Measurements from ENCODE around the gene ADD1.

ADD1 gene

GRCh38 chr4:2886161-2886560, 42.5 kb downstream of the ADD1 start:
- Histone ChIP-seq H3K36me3 (ENCODE audit: insufficient read depth, insufficient read length, low read length) (peaks cover 48% of the 10 kb centered on the region), H3K9ac (ENCODE audit: insufficient read length, low read depth) (no peak overlapping the region), H3K9me3 (ENCODE audit: insufficient read depth, low read length) (no peaks in the 10 kb centered on the region), H3K4me3 (ENCODE audit: insufficient read length, low read depth) (no peak overlapping the region), H3K27me3 (ENCODE audit: insufficient read depth, insufficient read length) (no peaks in the 10 kb centered on the region), H3K4me1 (ENCODE audit: insufficient read depth, insufficient read length) (no peaks in the 10 kb centered on the region)
- no peak for DNase-seq (ENCODE audit: low read depth, low spot score)
- TF ChIP-seq ZNF274 (IDR thresholded peaks at IDR 0.05; ENCODE audit: low read depth, low read length) (no peak), SUZ12 (IDR thresholded peaks at IDR 0.05; ENCODE audit: extremely low read depth, insufficient read depth, insufficient read length) (no peak), YY1 (IDR thresholded peaks at IDR 0.05; ENCODE audit: insufficient read depth, insufficient read length) (no peak)

- no peak overlapping the region for H3K4me3 ChIP-seq (ENCODE audit: insufficient read length, low read depth)
- H3K9ac ChIP-seq (ENCODE audit: insufficient read length, low read depth): no peak overlapping the region
- DNase-seq (ENCODE audit: low read depth, low spot score): no peak
- H3K4me1 ChIP-seq (ENCODE audit: insufficient read depth, insufficient read length): no peaks in the 10 kb centered on the region
- H3K36me3 ChIP-seq (ENCODE audit: insufficient read depth, insufficient read length, low read length): peaks cover 47% of the 10 kb centered on the region
- no peak for TF ChIP-seq YY1 (IDR thresholded peaks at IDR 0.05; ENCODE audit: insufficient read depth, insufficient read length)
- H3K27me3 ChIP-seq (ENCODE audit: insufficient read depth, insufficient read length): no peaks in the 10 kb centered on the region
- no peaks in the 10 kb centered on the region for H3K9me3 ChIP-seq (ENCODE audit: insufficient read depth, low read length)
Observed at GRCh38 chr4:2886622-2887021, 43.0 kb downstream of the ADD1 start.

- no peak for DNase-seq (ENCODE audit: low read depth, low spot score)
- peaks cover 40% of the 10 kb centered on the region for H3K36me3 ChIP-seq (ENCODE audit: insufficient read depth, insufficient read length, low read length)
Observed at GRCh38 chr4:2887343-2887742, 43.7 kb downstream of the ADD1 start.

GRCh38 chr4:2888886-2889285, 45.2 kb downstream of the ADD1 start:
- H3K9me3 ChIP-seq (ENCODE audit: insufficient read depth, low read length): no peaks in the 10 kb centered on the region
- no peaks in the 10 kb centered on the region for H3K4me1 ChIP-seq (ENCODE audit: insufficient read depth, insufficient read length)
- no peaks in the 10 kb centered on the region for H3K27me3 ChIP-seq (ENCODE audit: insufficient read depth, insufficient read length)
- H3K36me3 ChIP-seq (ENCODE audit: insufficient read depth, insufficient read length, low read length): peaks cover 48% of the 10 kb centered on the region
- no peak for DNase-seq (ENCODE audit: low read depth, low spot score)
- TF ChIP-seq SUZ12 (IDR thresholded peaks at IDR 0.05; ENCODE audit: extremely low read depth, insufficient read depth, insufficient read length): no peak
- TF ChIP-seq YY1 (IDR thresholded peaks at IDR 0.05; ENCODE audit: insufficient read depth, insufficient read length): no peak
- no peak for TF ChIP-seq ZNF274 (IDR thresholded peaks at IDR 0.05; ENCODE audit: low read depth, low read length)
- H3K4me3 ChIP-seq (ENCODE audit: insufficient read length, low read depth): no peak overlapping the region
- H3K9ac ChIP-seq (ENCODE audit: insufficient read length, low read depth): no peak overlapping the region

More at GRCh38 chr4:2887343-2887742, 43.7 kb downstream of the ADD1 start:
- no peak for TF ChIP-seq ZNF274 (IDR thresholded peaks at IDR 0.05; ENCODE audit: low read depth, low read length)
- TF ChIP-seq YY1 (IDR thresholded peaks at IDR 0.05; ENCODE audit: insufficient read depth, insufficient read length): no peak
- no peak for TF ChIP-seq SUZ12 (IDR thresholded peaks at IDR 0.05; ENCODE audit: extremely low read depth, insufficient read depth, insufficient read length)
- H3K9me3 ChIP-seq (ENCODE audit: insufficient read depth, low read length): no peaks in the 10 kb centered on the region
- H3K9ac ChIP-seq (ENCODE audit: insufficient read length, low read depth): no peak overlapping the region
- no peak overlapping the region for H3K4me3 ChIP-seq (ENCODE audit: insufficient read length, low read depth)
- H3K27me3 ChIP-seq (ENCODE audit: insufficient read depth, insufficient read length): no peaks in the 10 kb centered on the region
- no peaks in the 10 kb centered on the region for H3K4me1 ChIP-seq (ENCODE audit: insufficient read depth, insufficient read length)

- DNase-seq (ENCODE audit: low read depth, low spot score): no peak
- Histone ChIP-seq H3K9me3 (ENCODE audit: insufficient read depth, low read length) (no peaks in the 10 kb centered on the region), H3K9ac (ENCODE audit: insufficient read length, low read depth) (no peak overlapping the region), H3K36me3 (ENCODE audit: insufficient read depth, insufficient read length, low read length) (peaks cover 49% of the 10 kb centered on the region), H3K4me3 (ENCODE audit: insufficient read length, low read depth) (no peak overlapping the region), H3K4me1 (ENCODE audit: insufficient read depth, insufficient read length) (no peaks in the 10 kb centered on the region), H3K27me3 (ENCODE audit: insufficient read depth, insufficient read length) (no peaks in the 10 kb centered on the region)
- no peak for TF ChIP-seq ZNF274 (IDR thresholded peaks at IDR 0.05; ENCODE audit: low read depth, low read length)
- no peak for TF ChIP-seq SUZ12 (IDR thresholded peaks at IDR 0.05; ENCODE audit: extremely low read depth, insufficient read depth, insufficient read length)
- no peak for TF ChIP-seq YY1 (IDR thresholded peaks at IDR 0.05; ENCODE audit: insufficient read depth, insufficient read length)
Observed at GRCh38 chr4:2891294-2891693, 47.6 kb downstream of the ADD1 start.

- H3K36me3 ChIP-seq (ENCODE audit: insufficient read depth, insufficient read length, low read length): peaks cover 60% of the 10 kb centered on the region
- no peak for TF ChIP-seq SUZ12 (IDR thresholded peaks at IDR 0.05; ENCODE audit: extremely low read depth, insufficient read depth, insufficient read length)
- no peak for TF ChIP-seq YY1 (IDR thresholded peaks at IDR 0.05; ENCODE audit: insufficient read depth, insufficient read length)
- TF ChIP-seq ZNF274 (IDR thresholded peaks at IDR 0.05; ENCODE audit: low read depth, low read length): no peak
- no peak for DNase-seq (ENCODE audit: low read depth, low spot score)
- H3K9ac ChIP-seq (ENCODE audit: insufficient read length, low read depth): no peak overlapping the region
- H3K4me1 ChIP-seq (ENCODE audit: insufficient read depth, insufficient read length): no peaks in the 10 kb centered on the region
- H3K4me3 ChIP-seq (ENCODE audit: insufficient read length, low read depth): no peak overlapping the region
- no peaks in the 10 kb centered on the region for H3K9me3 ChIP-seq (ENCODE audit: insufficient read depth, low read length)
- no peaks in the 10 kb centered on the region for H3K27me3 ChIP-seq (ENCODE audit: insufficient read depth, insufficient read length)
Observed at GRCh38 chr4:2893772-2894171, 50.1 kb downstream of the ADD1 start.

- TF ChIP-seq SUZ12 (IDR thresholded peaks at IDR 0.05; ENCODE audit: extremely low read depth, insufficient read depth, insufficient read length): no peak
- TF ChIP-seq ZNF274 (IDR thresholded peaks at IDR 0.05; ENCODE audit: low read depth, low read length): no peak
- DNase-seq (ENCODE audit: low read depth, low spot score): no peak
- peaks cover 96% of the 10 kb centered on the region for H3K36me3 ChIP-seq (ENCODE audit: insufficient read depth, insufficient read length, low read length)
- no peaks in the 10 kb centered on the region for H3K27me3 ChIP-seq (ENCODE audit: insufficient read depth, insufficient read length)
- H3K4me1 ChIP-seq (ENCODE audit: insufficient read depth, insufficient read length): no peaks in the 10 kb centered on the region
- no peak overlapping the region for H3K4me3 ChIP-seq (ENCODE audit: insufficient read length, low read depth)
- H3K9me3 ChIP-seq (ENCODE audit: insufficient read depth, low read length): no peaks in the 10 kb centered on the region
- H3K9ac ChIP-seq (ENCODE audit: insufficient read length, low read depth): no peak overlapping the region
Observed at GRCh38 chr4:2898001-2898400, 54.4 kb downstream of the ADD1 start.

- Histone ChIP-seq H3K4me1 (ENCODE audit: insufficient read depth, insufficient read length) (no peaks in the 10 kb centered on the region), H3K9ac (ENCODE audit: insufficient read length, low read depth) (no peak overlapping the region), H3K9me3 (ENCODE audit: insufficient read depth, low read length) (no peaks in the 10 kb centered on the region), H3K27me3 (ENCODE audit: insufficient read depth, insufficient read length) (no peaks in the 10 kb centered on the region), H3K36me3 (ENCODE audit: insufficient read depth, insufficient read length, low read length) (peaks cover 96% of the 10 kb centered on the region), H3K4me3 (ENCODE audit: insufficient read length, low read depth) (no peak overlapping the region)
- no peak for DNase-seq (ENCODE audit: low read depth, low spot score)
- TF ChIP-seq ZNF274 (IDR thresholded peaks at IDR 0.05; ENCODE audit: low read depth, low read length) (no peak), YY1 (IDR thresholded peaks at IDR 0.05; ENCODE audit: insufficient read depth, insufficient read length) (no peak), SUZ12 (IDR thresholded peaks at IDR 0.05; ENCODE audit: extremely low read depth, insufficient read depth, insufficient read length) (no peak)
Observed at GRCh38 chr4:2900741-2901140, 57.1 kb downstream of the ADD1 start.

Data from NT2/D1 (cell line).